ENCODE results near the gene ASB5. TPM values are rescaled to one million over a fixed set of nuclear protein-coding genes. Genes with fewer than 3 reads are reported as not detected.

ASB5 gene
- total and polyA plus RNA-seq, 4 donors, result 0.08 to 0.40 (median 0.31) TPM; not detected in 1

- H3K27ac ChIP-seq (ENCODE audit: low read depth in 1 of 2, low read length in 1 of 2), result no peak overlapping the region
These were observed 8.3 kb upstream of the ASB5 start for GRCh38 chr4:176277162-176277904.

DNA sequence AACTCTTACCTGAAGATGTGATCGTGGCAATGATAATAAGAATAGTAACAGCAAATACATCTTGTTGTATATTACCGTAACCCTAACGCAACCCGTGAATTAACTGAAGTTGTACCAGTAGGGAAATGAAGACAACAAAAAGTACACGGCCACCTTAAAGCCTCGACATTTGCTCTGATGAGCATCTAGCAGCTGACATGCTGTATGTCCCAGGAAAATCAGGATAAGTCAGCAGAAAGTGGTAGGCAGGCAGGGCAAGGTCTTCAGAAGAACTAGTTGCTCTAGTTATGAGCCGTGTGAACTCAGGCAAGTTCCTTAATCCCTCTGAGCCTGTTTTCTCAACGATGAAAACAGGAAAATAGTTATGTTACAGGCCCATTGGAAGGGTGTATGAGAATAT is 7.7 kb upstream of the ASB5 start:
- Histone ChIP-seq H3K4me1 (ENCODE audit: control insufficient read depth in 5 of 5, insufficient read depth in 5 of 5, low read length in 5 of 5) (no peaks in the 10 kb centered on the region), H3K27ac (ENCODE audit: low read depth in 1 of 2, low read length in 1 of 2) (no peak overlapping the region), H3K27me3 (ENCODE audit: control insufficient read depth in 3 of 3, insufficient read depth in 3 of 3, low read length in 2 of 3) (no peaks in the 10 kb centered on the region), H3K4me3 (no peak overlapping the region), H3K9ac (ENCODE audit: insufficient read depth in 1 of 2, low read length in 2 of 2) (no peak overlapping the region), H3K36me3 (ENCODE audit: control insufficient read depth in 4 of 4, insufficient read depth in 4 of 4, low read length in 4 of 4) (no peaks in the 10 kb centered on the region), H3K9me3 (ENCODE audit: control insufficient read depth in 4 of 4, insufficient read depth in 3 of 4, low read length in 3 of 4) (no peaks in the 10 kb centered on the region)
- TF ChIP-seq, protein P1, sequence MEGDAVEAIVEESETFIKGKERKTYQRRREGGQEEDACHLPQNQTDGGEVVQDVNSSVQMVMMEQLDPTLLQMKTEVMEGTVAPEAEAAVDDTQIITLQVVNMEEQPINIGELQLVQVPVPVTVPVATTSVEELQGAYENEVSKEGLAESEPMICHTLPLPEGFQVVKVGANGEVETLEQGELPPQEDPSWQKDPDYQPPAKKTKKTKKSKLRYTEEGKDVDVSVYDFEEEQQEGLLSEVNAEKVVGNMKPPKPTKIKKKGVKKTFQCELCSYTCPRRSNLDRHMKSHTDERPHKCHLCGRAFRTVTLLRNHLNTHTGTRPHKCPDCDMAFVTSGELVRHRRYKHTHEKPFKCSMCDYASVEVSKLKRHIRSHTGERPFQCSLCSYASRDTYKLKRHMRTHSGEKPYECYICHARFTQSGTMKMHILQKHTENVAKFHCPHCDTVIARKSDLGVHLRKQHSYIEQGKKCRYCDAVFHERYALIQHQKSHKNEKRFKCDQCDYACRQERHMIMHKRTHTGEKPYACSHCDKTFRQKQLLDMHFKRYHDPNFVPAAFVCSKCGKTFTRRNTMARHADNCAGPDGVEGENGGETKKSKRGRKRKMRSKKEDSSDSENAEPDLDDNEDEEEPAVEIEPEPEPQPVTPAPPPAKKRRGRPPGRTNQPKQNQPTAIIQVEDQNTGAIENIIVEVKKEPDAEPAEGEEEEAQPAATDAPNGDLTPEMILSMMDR (IDR thresholded peaks at IDR 0.05; ENCODE audit: control extremely low read depth, extremely low read depth), result no peak
- WGBS, 2 donors, result 82 to 83% methylated on average over 8 of the region's 8 CpGs
- DNase-seq (no peak), ATAC-seq (ENCODE audit: insufficient read depth, low FRiP score) (no peak)

More at GRCh38 chr4:176277162-176277904, 8.3 kb upstream of the ASB5 start:
- no peaks in the 10 kb centered on the region for H3K4me1 ChIP-seq (ENCODE audit: control insufficient read depth in 5 of 5, insufficient read depth in 5 of 5, low read length in 5 of 5)
- H3K9me3 ChIP-seq (ENCODE audit: control insufficient read depth in 4 of 4, insufficient read depth in 3 of 4, low read length in 3 of 4), result no peaks in the 10 kb centered on the region
- WGBS, 2 donors, result 68 to 70% methylated on average over 13 of the region's 13 CpGs
- no peaks in the 10 kb centered on the region for H3K36me3 ChIP-seq (ENCODE audit: control insufficient read depth in 4 of 4, insufficient read depth in 4 of 4, low read length in 4 of 4)
- ATAC-seq (ENCODE audit: insufficient read depth, low FRiP score), result peak; percentile 82
- TF ChIP-seq, protein P1 (IDR thresholded peaks at IDR 0.05; ENCODE audit: control extremely low read depth, extremely low read depth), result no peak
- no peak overlapping the region for H3K4me3 ChIP-seq
- H3K9ac ChIP-seq (ENCODE audit: insufficient read depth in 1 of 2, low read length in 2 of 2), result no peak overlapping the region
- H3K27me3 ChIP-seq (ENCODE audit: control insufficient read depth in 3 of 3, insufficient read depth in 3 of 3, low read length in 2 of 3), result no peaks in the 10 kb centered on the region
- DNase-seq, result peak; percentile 57 to 73 (median 68)

DNA sequence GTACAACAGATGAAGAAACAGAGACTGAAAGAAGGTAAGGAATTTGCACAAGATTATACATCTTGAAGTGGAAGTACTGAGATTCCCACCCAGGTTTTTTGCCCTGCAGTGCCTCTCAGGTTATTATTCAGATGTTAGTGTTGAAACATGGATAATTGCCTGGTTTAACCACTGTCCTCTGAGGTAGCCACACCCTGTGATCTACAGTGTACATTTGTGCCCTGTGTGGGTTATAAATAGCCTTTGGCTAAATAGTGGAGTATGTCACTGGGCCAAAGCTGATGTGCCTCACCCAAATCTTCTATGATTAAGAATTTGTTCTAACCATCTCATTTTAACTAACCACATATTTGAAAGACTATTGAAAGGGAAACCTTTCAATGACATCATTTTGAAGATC is 5.4 kb upstream of the ASB5 start:
- Histone ChIP-seq H3K27ac (ENCODE audit: low read depth in 1 of 2, low read length in 1 of 2) (peak overlapping the region in 1 of 2 donors; percentile 12), H3K9me3 (ENCODE audit: control insufficient read depth in 4 of 4, insufficient read depth in 3 of 4, low read length in 3 of 4) (no peaks in the 10 kb centered on the region), H3K4me1 (ENCODE audit: control insufficient read depth in 5 of 5, insufficient read depth in 5 of 5, low read length in 5 of 5) (no peaks in the 10 kb centered on the region), H3K36me3 (ENCODE audit: control insufficient read depth in 4 of 4, insufficient read depth in 4 of 4, low read length in 4 of 4) (no peaks in the 10 kb centered on the region), H3K9ac (ENCODE audit: insufficient read depth in 1 of 2, low read length in 2 of 2) (no peak overlapping the region), H3K27me3 (ENCODE audit: control insufficient read depth in 3 of 3, insufficient read depth in 3 of 3, low read length in 2 of 3) (no peaks in the 10 kb centered on the region), H3K4me3 (no peak overlapping the region)
- DNase-seq (no peak), ATAC-seq (ENCODE audit: insufficient read depth, low FRiP score) (no peak)
- TF ChIP-seq, protein P1 (IDR thresholded peaks at IDR 0.05; ENCODE audit: control extremely low read depth, extremely low read depth), result no peak

Measured in lung (tissue), 12 donors.